Inferior parietal cortex (tissue), 1 donor: ENCODE data around the gene ERC2.
A peak's percentile ranks its signal among the peaks of the same experiment; 100 is the strongest.

ENCODE experiments used
- DNase-seq: peaks from one replicate; pipeline ENCODE4 v3.0.0-alpha.2; 2016; ENCODE audit errors: extremely low spot score

The ERC2 gene

GRCh38 chr3:55557549-55557948 lies 910.7 kb downstream of the ERC2 start:
- DNase-seq, result no peak

GRCh38 chr3:55556619-55557537 lies 911.4 kb downstream of the ERC2 start:
- DNase-seq, result peak; percentile 20

GRCh38 chr3:55555873-55556618 lies 912.2 kb downstream of the ERC2 start:
- peak; percentile 15 for DNase-seq

GRCh38 chr3:55554634-55555425 lies 913.4 kb downstream of the ERC2 start:
- no peak for DNase-seq

- DNase-seq, result no peak
Observed at GRCh38 chr3:55551644-55552043, 916.6 kb downstream of the ERC2 start.

GRCh38 chr3:55549177-55549576 lies 919.1 kb downstream of the ERC2 start:
- no peak for DNase-seq

GRCh38 chr3:55546866-55547669 lies 921.2 kb downstream of the ERC2 start:
- DNase-seq, result no peak

GRCh38 chr3:55545995-55546394 lies 922.3 kb downstream of the ERC2 start:
- no peak for DNase-seq

GRCh38 chr3:55544219-55544618 lies 924.0 kb downstream of the ERC2 start:
- DNase-seq, result no peak

- no peak for DNase-seq
Observed at GRCh38 chr3:55543181-55543614, 925.1 kb downstream of the ERC2 start.

GRCh38 chr3:55541456-55541855 lies 926.8 kb downstream of the ERC2 start:
- no peak for DNase-seq

- no peak for DNase-seq
Observed at GRCh38 chr3:55541016-55541415, 927.3 kb downstream of the ERC2 start.

GRCh38 chr3:55540579-55540978 lies 927.7 kb downstream of the ERC2 start:
- no peak for DNase-seq

GRCh38 chr3:55538158-55538557 lies 930.1 kb downstream of the ERC2 start:
- DNase-seq, result no peak

- no peak for DNase-seq
Observed at GRCh38 chr3:55537563-55537962, 930.7 kb downstream of the ERC2 start.

GRCh38 chr3:55537129-55537528 lies 931.1 kb downstream of the ERC2 start:
- no peak for DNase-seq

- no peak for DNase-seq
Observed at GRCh38 chr3:55534876-55535275, 933.4 kb downstream of the ERC2 start.

- DNase-seq, result no peak
Observed at GRCh38 chr3:55532806-55533205, 935.5 kb downstream of the ERC2 start.

- no peak for DNase-seq
Observed at GRCh38 chr3:55531321-55531720, 936.9 kb downstream of the ERC2 start.

GRCh38 chr3:55527361-55527760 lies 940.9 kb downstream of the ERC2 start:
- no peak for DNase-seq

- DNase-seq, result no peak
Observed at GRCh38 chr3:55526332-55527030, 941.8 kb downstream of the ERC2 start.
